Ovary (tissue), 9 donors: ENCODE data around the gene KATNAL1. TPM values are rescaled to one million over a fixed set of nuclear protein-coding genes. Genes with fewer than 3 reads are reported as not detected.

Experiments used
- DNase-seq, 5 donors: peaks; one replicate each; pipeline ENCODE4 v3.0.0-alpha.2; 2019 to 2020
- H3K27ac ChIP-seq, 2 donors: fragments of 200-600 bp; one replicate each; pipeline versions ENCODE4 v1.5.1 to v1.8.0; 2019 to 2022
- H3K27me3 ChIP-seq: fragments of 200-600 bp; one replicate; pipeline ENCODE4 v1.8.0; 2022
- H3K36me3 ChIP-seq: fragments of 200-600 bp; sonication (generic); one replicate; pipeline ENCODE4 v1.5.1; 2019
- H3K4me1 ChIP-seq: one replicate; pipeline ENCODE4 v1.8.1; 2013; ENCODE audit warnings: mild to moderate bottlenecking, moderate library complexity; ENCODE audit not compliant: insufficient read depth
- H3K4me3 ChIP-seq: fragments of 200-600 bp; sonication (generic); one replicate; pipeline ENCODE4 v1.5.1; 2017
- H3K9me3 ChIP-seq, 2 donors: fragments of 200-600 bp in 1 of 2; sonication (generic) in 1 of 2; one replicate each; pipeline versions ENCODE4 v1.5.1 to v1.8.1; 2013 to 2019; ENCODE audit warnings: mild to moderate bottlenecking in 1 of 2, moderate library complexity in 1 of 2
- EP300 ChIP-seq: sonication (generic); formaldehyde crosslinking; IDR thresholded peaks from one replicate; pipeline ENCODE4 v1.6.1; 2017; ENCODE audit warnings: antibody characterized with exemption
- POLR2A ChIP-seq: fragments of 450-650 bp; IDR thresholded peaks from one replicate; pipeline ENCODE4 v1.6.1; 2017; ENCODE audit warnings: antibody characterized with exemption, mild to moderate bottlenecking, moderate library complexity
- WGBS, 3 donors: extraction: QIAGEN DNeasy Blood & Tissue Kit in 1 of 3; methylation state at CpG; one replicate each; pipeline versions ENCODE4 v1.1.5 to v1.1.7; 2013 to 2017; 5-methylcytosine and 5-hydroxymethylcytosine counted together
- intact Hi-C, 4 donors: fragments of 100-400 bp; cut with DNase I; formaldehyde crosslinking; loops; one replicate each; pipeline versions ENCODE4 v1.11.0 to v1.15.1; 2022 to 2023
- polyA plus RNA-seq, 2 donors: library from polyadenylated mRNA; stranded (reverse); fragments of 200-250 nt in 1 of 2; fragments of 350-450 nt in 1 of 2; fragmentation: Illumina TruSeq in 1 of 2; extraction: RNeasy Lipid Tissue Mini Kit (QIAGEN cat#74804) in 1 of 2; gene quantifications; one replicate each; pipeline ENCODE4 v1.2.3, GENCODE V29; 2013 to 2014
- total RNA-seq, 7 donors: library from RNA; depleted of rRNA in 2 of 7; stranded (reverse); fragments of >200 nt in 2 of 7; fragmentation: NEBNext Ultra II Directional in 3 of 7; extraction: Animal tissue kit (Norgen Biotek cat#: 25700) in 3 of 7; gene quantifications; one replicate each; pipeline versions ENCODE4 v1.1.0 to v1.2.4, GENCODE V29; 2016 to 2023
- TF ChIP-seq, protein P1 (sequence below), 3 donors: fragments of 450-650 bp in 2 of 3; fragments of 200-600 bp in 1 of 3; IDR thresholded peaks; one replicate each; pipeline versions ENCODE4 v1.5.1 to v1.8.0; 2016 to 2022; ENCODE audit warnings: antibody characterized with exemption in 3 of 3, mild to moderate bottlenecking in 1 of 3
- donor health status: DM: no; HTN: no; CAD: no; lungs with moderate emphysema.
- donor health status: DM: no; HTN: no; CAD: no.
- donor health status: Bipolar disorder and iron deficiency.
- donor health status: DM: yes; HTN: yes; CAD: no.
- donor health status: DM: no; HTN: no; CAD: no.
- donor health status: DM: yes; HTN: yes; CAD: no.

KATNAL1 gene
- total and polyA plus RNA-seq, 9 donors = 2.9 to 23.2 (median 15.7) TPM

DNA sequence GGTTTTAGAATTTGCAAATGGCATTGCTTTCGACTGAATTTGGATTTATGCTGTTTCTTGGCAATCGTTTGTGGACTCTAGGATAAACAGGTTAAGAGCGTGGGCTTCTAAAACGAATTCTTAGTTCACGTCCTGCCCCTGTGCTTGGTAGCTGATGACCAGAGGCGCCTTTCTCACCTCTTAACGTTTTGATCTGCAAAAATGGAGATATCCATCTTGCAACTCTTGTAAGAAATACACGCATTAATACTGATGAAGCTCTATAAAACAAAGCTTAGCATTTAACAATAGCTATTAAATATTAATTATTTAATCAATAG, 580 bp upstream of the KATNAL1 start:
- no peaks in the 10 kb centered on the region for H3K9me3 ChIP-seq
- peak overlapping the region; percentile 78 to 87 for H3K27ac ChIP-seq
- H3K4me3 ChIP-seq = peak overlapping the region; percentile 96
- DNase-seq = no peak
- TF ChIP-seq, protein P1, sequence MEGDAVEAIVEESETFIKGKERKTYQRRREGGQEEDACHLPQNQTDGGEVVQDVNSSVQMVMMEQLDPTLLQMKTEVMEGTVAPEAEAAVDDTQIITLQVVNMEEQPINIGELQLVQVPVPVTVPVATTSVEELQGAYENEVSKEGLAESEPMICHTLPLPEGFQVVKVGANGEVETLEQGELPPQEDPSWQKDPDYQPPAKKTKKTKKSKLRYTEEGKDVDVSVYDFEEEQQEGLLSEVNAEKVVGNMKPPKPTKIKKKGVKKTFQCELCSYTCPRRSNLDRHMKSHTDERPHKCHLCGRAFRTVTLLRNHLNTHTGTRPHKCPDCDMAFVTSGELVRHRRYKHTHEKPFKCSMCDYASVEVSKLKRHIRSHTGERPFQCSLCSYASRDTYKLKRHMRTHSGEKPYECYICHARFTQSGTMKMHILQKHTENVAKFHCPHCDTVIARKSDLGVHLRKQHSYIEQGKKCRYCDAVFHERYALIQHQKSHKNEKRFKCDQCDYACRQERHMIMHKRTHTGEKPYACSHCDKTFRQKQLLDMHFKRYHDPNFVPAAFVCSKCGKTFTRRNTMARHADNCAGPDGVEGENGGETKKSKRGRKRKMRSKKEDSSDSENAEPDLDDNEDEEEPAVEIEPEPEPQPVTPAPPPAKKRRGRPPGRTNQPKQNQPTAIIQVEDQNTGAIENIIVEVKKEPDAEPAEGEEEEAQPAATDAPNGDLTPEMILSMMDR (IDR thresholded peaks at IDR 0.05) = no peak
- TF ChIP-seq EP300 = no peak
- TF ChIP-seq POLR2A = no peak
- H3K27me3 ChIP-seq = no peaks in the 10 kb centered on the region
- 28 to 44% (median 32%) methylated on average over 8 of the region's 8 CpGs for WGBS, 3 donors
- no peaks in the 10 kb centered on the region for H3K36me3 ChIP-seq
- intact Hi-C loops = loop anchor here in 1 of 4 donors (5.0 kb wide), 1 partner anchor 99 kb away; no protein-coding TSS in a partner anchor
- peaks cover 1% of the 10 kb centered on the region for H3K4me1 ChIP-seq

DNA sequence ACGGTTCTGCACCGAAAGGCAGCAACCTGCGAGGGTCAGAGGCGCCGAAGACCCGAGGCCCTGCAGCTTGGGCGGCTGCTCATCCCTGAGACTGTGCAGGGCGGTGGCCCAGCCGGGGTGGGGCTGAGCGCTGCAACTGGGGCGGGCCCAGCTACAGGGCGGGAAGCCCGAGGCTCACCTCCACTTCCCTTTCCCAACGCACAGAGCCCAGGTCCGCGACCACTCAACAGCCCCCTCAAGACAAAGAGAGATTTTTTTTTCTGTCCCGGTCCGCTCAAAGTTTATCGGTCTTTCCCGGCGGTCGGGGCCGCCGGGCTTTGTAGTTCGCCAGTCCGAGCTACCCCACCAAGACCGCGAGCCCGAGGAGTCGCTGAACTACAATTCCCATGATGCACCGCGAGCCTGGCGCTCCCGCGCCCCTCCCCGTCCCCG, 573 bp downstream of the KATNAL1 start:
- no peaks in the 10 kb centered on the region for H3K9me3 ChIP-seq
- 0 to 1% (median 0%) methylated on average over 35 to 37 of the region's 37 CpGs for WGBS, 3 donors
- no peaks in the 10 kb centered on the region for H3K27me3 ChIP-seq
- peak overlapping the region; percentile 96 for H3K4me3 ChIP-seq
- no peaks in the 10 kb centered on the region for H3K36me3 ChIP-seq
- H3K4me1 ChIP-seq = peaks cover 1% of the 10 kb centered on the region
- peak; percentile 94 to 97 (median 95) for DNase-seq
- no peak for TF ChIP-seq POLR2A
- TF ChIP-seq, protein P1 (IDR thresholded peaks at IDR 0.05) = no peak
- TF ChIP-seq EP300 = no peak
- H3K27ac ChIP-seq = peak overlapping the region; percentile 78 to 87
- intact Hi-C loops = loop anchor here in 1 of 4 donors (5.0 kb wide), 1 partner anchor 101 kb away; no protein-coding TSS in a partner anchor

GRCh38 chr13:30305456-30305970, 1.8 kb downstream of the KATNAL1 start:
- H3K9me3 ChIP-seq = no peaks in the 10 kb centered on the region
- no peak for DNase-seq
- WGBS, 3 donors = 83 to 95% (median 94%) methylated on average over 1 of the region's 1 CpG
- intact Hi-C loops = loop anchor here in 1 of 4 donors (5.0 kb wide), 1 partner anchor 102 kb away; no protein-coding TSS in a partner anchor
- no peaks in the 10 kb centered on the region for H3K36me3 ChIP-seq
- TF ChIP-seq EP300 (no peak), POLR2A (no peak)
- TF ChIP-seq, protein P1 (IDR thresholded peaks at IDR 0.05) = no peak
- H3K4me1 ChIP-seq = peaks cover 1% of the 10 kb centered on the region
- no peaks in the 10 kb centered on the region for H3K27me3 ChIP-seq
- no peak overlapping the region for H3K27ac ChIP-seq
- peak overlapping the region; percentile 96 for H3K4me3 ChIP-seq

DNA sequence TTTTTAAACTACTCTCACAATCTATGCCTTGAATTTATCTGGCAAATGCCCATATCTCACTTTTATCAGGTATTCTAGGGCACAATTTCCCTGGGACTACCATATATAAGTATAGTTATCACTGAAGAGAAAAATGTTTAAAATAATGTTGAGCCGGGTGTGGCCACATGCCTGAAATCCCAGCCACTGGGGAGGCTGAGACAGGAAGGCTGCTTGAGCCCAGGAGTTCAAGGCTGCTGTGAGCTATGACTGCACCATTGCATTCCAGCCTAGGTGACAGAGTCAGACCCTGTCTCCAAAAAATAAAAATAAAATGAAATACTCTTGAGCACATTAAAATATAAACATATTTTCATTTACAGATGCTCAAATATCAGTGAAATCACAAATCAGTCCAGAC, 4.1 kb downstream of the KATNAL1 start:
- H3K4me3 ChIP-seq = no peak overlapping the region
- WGBS, 3 donors = 21 to 24% (median 21%) methylated on average over 1 of the region's 1 CpG
- H3K36me3 ChIP-seq = no peaks in the 10 kb centered on the region
- TF ChIP-seq EP300 = no peak
- TF ChIP-seq, protein P1 (IDR thresholded peaks at IDR 0.05) = no peak
- no peak for TF ChIP-seq POLR2A
- DNase-seq = no peak
- H3K27me3 ChIP-seq = no peaks in the 10 kb centered on the region
- peaks cover 1% of the 10 kb centered on the region for H3K4me1 ChIP-seq
- H3K9me3 ChIP-seq = no peaks in the 10 kb centered on the region
- intact Hi-C loops = no loop called here
- no peak overlapping the region for H3K27ac ChIP-seq
